K562 (cell line): ENCODE data around the gene NEK5. TPM values are rescaled to one million over a fixed set of nuclear protein-coding genes. Genes with fewer than 3 reads are reported as not detected.

Experiments
- CTCF ChIP-seq, 3 experiments: IDR thresholded peaks in 2 of 3; conservative IDR thresholded peaks in 1 of 3; 2 replicates each; pipeline ENCODE4 v1.5.1; 2011 to 2012; ENCODE audit warnings: low read length in 3 of 3, mild to moderate bottlenecking in 3 of 3, control low read depth in 2 of 3, improper control_type of control experiment in 1 of 3, inconsistent platforms in 1 of 3, low read depth in 1 of 3, mixed read lengths in 1 of 3, moderate library complexity in 1 of 3; ENCODE audit not compliant: insufficient read depth in 2 of 3
- EGR1 ChIP-seq: fragments of 450-650 bp; conservative IDR thresholded peaks from 2 replicates; pipeline ENCODE4 v1.6.1; 2017; ENCODE audit warnings: mild to moderate bottlenecking
- HNRNPLL ChIP-seq: fragments of 200-400 bp; formaldehyde crosslinking; IDR thresholded peaks from 2 replicates; pipeline ENCODE4 v1.6.1; 2017; ENCODE audit warnings: low read length, low read depth, mild to moderate bottlenecking; ENCODE audit not compliant: poor library complexity, severe bottlenecking
- NKRF ChIP-seq: fragments of 450-650 bp; IDR thresholded peaks from 2 replicates; pipeline ENCODE4 v1.6.1; 2016; ENCODE audit warnings: borderline replicate concordance
- PRDM10 ChIP-seq: fragments of 450-650 bp; IDR thresholded peaks from 2 replicates; pipeline ENCODE4 v1.6.1; 2018; ENCODE audit not compliant: partially characterized antibody
- RB1 ChIP-seq: fragments of 450-650 bp; IDR thresholded peaks from 2 replicates; pipeline ENCODE4 v1.6.1; 2017; ENCODE audit warnings: low read depth, mild to moderate bottlenecking
- SMC3 ChIP-seq: conservative IDR thresholded peaks from 2 replicates; pipeline ENCODE4 v1.6.1; 2011; ENCODE audit warnings: low read depth, low read length, improper control_type of control experiment; ENCODE audit not compliant: insufficient read depth
- polyA plus RNA-seq, 8 experiments: library from polyadenylated mRNA; depleted of rRNA in 4 of 8; stranded (reverse) in 5 of 8; unstranded in 3 of 8; fragments of >200 nt; fragmentation: Nextera tagmentation in 2 of 8; fragmentation: Illumina TruSeq in 1 of 8; extraction: Ambion mirVana in 2 of 8; extraction: Trizol in 1 of 8; gene quantifications; 2 replicates each; pipeline versions ENCODE4 v1.2.1 to v1.2.3, GENCODE V29; 2011 to 2014; ENCODE audit warnings: inconsistent platforms in 1 of 8, missing spikeins in 1 of 8
- total RNA-seq, 7 experiments: library from RNA; depleted of rRNA in 6 of 7; stranded (reverse); fragments of >200 nt in 6 of 7; fragmentation: Illumina TruSeq in 2 of 7; extraction: Trizol in 2 of 7; gene quantifications; 2 replicates each; pipeline versions ENCODE4 v1.2.1 to v1.2.3, GENCODE V29; 2011 to 2021; ENCODE audit warnings: low replicate concordance in 1 of 7
- TF ChIP-seq, protein P1 (sequence below): IDR thresholded peaks from 2 replicates; pipeline ENCODE4 v1.6.1; 2011; ENCODE audit warnings: borderline replicate concordance, low read depth, mild to moderate bottlenecking, moderate library complexity, low read length; ENCODE audit not compliant: insufficient read depth, poor library complexity, severe bottlenecking
- TF ChIP-seq, protein P2 (sequence below), 2 experiments: IDR thresholded peaks in 1 of 2; conservative IDR thresholded peaks in 1 of 2; 2 replicates each; pipeline ENCODE4 v1.6.1; 2016; ENCODE audit warnings: low read depth in 2 of 2, mild to moderate bottlenecking in 1 of 2, missing compliant biosample characterization in 1 of 2, missing genetic modification characterization in 1 of 2, moderate library complexity in 1 of 2

The NEK5 gene
- total and polyA plus RNA-seq, 9 of the 15 experiments (the other 6 are each of a cell fraction or from before 2014, with no cell fraction given) = 0.09 to 0.44 (median 0.33) TPM

GRCh38 chr13:52128714-52129700 lies at the start of gene NEK5 (continued):
- TF ChIP-seq, protein P1, sequence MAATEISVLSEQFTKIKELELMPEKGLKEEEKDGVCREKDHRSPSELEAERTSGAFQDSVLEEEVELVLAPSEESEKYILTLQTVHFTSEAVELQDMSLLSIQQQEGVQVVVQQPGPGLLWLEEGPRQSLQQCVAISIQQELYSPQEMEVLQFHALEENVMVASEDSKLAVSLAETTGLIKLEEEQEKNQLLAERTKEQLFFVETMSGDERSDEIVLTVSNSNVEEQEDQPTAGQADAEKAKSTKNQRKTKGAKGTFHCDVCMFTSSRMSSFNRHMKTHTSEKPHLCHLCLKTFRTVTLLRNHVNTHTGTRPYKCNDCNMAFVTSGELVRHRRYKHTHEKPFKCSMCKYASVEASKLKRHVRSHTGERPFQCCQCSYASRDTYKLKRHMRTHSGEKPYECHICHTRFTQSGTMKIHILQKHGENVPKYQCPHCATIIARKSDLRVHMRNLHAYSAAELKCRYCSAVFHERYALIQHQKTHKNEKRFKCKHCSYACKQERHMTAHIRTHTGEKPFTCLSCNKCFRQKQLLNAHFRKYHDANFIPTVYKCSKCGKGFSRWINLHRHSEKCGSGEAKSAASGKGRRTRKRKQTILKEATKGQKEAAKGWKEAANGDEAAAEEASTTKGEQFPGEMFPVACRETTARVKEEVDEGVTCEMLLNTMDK = peak; percentile 45
- peak; percentile 60 for TF ChIP-seq SMC3
- TF ChIP-seq, protein P2, sequence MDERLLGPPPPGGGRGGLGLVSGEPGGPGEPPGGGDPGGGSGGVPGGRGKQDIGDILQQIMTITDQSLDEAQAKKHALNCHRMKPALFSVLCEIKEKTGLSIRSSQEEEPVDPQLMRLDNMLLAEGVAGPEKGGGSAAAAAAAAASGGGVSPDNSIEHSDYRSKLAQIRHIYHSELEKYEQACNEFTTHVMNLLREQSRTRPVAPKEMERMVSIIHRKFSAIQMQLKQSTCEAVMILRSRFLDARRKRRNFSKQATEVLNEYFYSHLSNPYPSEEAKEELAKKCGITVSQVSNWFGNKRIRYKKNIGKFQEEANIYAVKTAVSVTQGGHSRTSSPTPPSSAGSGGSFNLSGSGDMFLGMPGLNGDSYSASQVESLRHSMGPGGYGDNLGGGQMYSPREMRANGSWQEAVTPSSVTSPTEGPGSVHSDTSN (CRISPR knock-in tag; IDR thresholded peaks at IDR 0.05; ENCODE audit: low read depth) = no peak
- TF ChIP-seq, protein P2 (tag; conservative IDR thresholded peaks at IDR 0.05; ENCODE audit: low read depth) = no peak
- TF ChIP-seq NKRF = peak; percentile 91
- TF ChIP-seq EGR1 = peak; percentile 87
- TF ChIP-seq PRDM10 = peak; percentile 38
- peak; percentile 73 to 81 (median 74) for TF ChIP-seq CTCF (IDR thresholded peaks at IDR 0.05 in 2 of 3, conservative IDR thresholded peaks at IDR 0.05 in 1 of 3; ENCODE audit: insufficient read depth in 2 of 3, low read depth in 1 of 3, low read length in 3 of 3)
- peak; percentile 75 for TF ChIP-seq RB1
- TF ChIP-seq HNRNPLL = peak; percentile 51
